SJCRH30 (cell line): ENCODE measurements around the gene VSIG4. TPM values are rescaled to one million over a fixed set of nuclear protein-coding genes. Genes with fewer than 3 reads are reported as not detected.

Experiments used
- DNase-seq, 2 experiments: peaks; one replicate each; pipeline ENCODE4 v3.0.0-alpha.2; 2015 to 2020
- H3K27ac ChIP-seq: fragments of 250-450 bp; sonication (Bioruptor Pico); 2 replicates; pipeline ENCODE4 v1.5.1; 2020; ENCODE audit warnings: mild to moderate bottlenecking, moderate library complexity
- H3K27me3 ChIP-seq: fragments of 250-450 bp; sonication (Bioruptor Pico); 2 replicates; pipeline ENCODE4 v1.5.1; 2020; ENCODE audit warnings: mild to moderate bottlenecking, moderate library complexity
- H3K36me3 ChIP-seq: fragments of 250-450 bp; sonication (Bioruptor Pico); 2 replicates; pipeline ENCODE4 v1.5.1; 2020; ENCODE audit warnings: mild to moderate bottlenecking, moderate library complexity
- H3K4me1 ChIP-seq: fragments of 250-450 bp; sonication (Bioruptor Pico); 2 replicates; pipeline ENCODE4 v1.5.1; 2020; ENCODE audit warnings: mild to moderate bottlenecking, moderate library complexity
- H3K4me3 ChIP-seq: fragments of 250-450 bp; sonication (Bioruptor Pico); 2 replicates; pipeline ENCODE4 v1.5.1; 2020; ENCODE audit warnings: mild to moderate bottlenecking, moderate library complexity
- H3K9me3 ChIP-seq: fragments of 250-450 bp; sonication (Bioruptor Pico); replicated peaks from 2 replicates; pipeline ENCODE4 v1.5.1; 2020; ENCODE audit warnings: mild to moderate bottlenecking, moderate library complexity
- total RNA-seq: library from RNA; depleted of rRNA; stranded (reverse); fragments of >200 nt; shearing (Covaris generic); gene quantifications from 2 replicates; pipeline ENCODE4 v1.2.3, GENCODE V29; 2014

Gene VSIG4
- total RNA-seq, 1 experiment from 2014 or later = not detected

DNA sequence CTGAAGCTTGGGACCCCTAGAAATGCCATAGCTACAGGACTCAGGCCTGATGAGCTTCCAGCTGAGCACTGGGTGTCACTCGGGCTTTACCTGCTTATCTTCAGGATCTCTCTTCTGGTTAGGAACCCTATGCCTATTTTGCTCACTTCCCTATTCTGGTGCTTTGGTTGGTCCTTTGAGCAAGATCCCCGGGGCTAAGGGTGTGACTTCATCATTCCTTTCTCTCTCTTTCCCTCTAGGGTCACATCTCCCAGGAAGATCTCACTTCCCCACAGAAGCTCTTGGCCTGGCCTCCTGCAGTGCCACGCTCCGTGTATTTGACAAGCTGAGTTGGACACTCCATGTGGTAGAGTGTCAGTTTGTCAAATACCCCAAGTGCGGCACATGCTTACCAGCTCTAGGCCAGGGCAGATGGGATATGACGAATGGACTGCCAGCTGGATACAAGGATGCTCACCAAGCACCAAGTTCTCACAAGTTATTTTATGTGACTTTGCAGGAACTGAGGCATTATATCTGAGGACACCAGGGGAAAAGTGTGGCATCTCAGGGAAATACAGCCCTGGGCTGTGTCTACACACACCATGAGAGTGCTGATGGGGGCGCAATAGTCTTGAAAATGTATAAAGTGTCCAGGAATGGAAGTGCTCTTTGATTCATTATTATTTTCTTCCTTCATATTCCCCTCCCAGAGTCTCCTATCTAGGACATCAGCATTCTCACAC lies 21.1 kb downstream of the VSIG4 start:
- Histone ChIP-seq H3K27me3 (no peaks in the 10 kb centered on the region), H3K9me3 (no peaks in the 10 kb centered on the region), H3K4me3 (no peak overlapping the region), H3K4me1 (no peaks in the 10 kb centered on the region), H3K27ac (no peak overlapping the region), H3K36me3 (no peaks in the 10 kb centered on the region)
- no peak for DNase-seq

DNA sequence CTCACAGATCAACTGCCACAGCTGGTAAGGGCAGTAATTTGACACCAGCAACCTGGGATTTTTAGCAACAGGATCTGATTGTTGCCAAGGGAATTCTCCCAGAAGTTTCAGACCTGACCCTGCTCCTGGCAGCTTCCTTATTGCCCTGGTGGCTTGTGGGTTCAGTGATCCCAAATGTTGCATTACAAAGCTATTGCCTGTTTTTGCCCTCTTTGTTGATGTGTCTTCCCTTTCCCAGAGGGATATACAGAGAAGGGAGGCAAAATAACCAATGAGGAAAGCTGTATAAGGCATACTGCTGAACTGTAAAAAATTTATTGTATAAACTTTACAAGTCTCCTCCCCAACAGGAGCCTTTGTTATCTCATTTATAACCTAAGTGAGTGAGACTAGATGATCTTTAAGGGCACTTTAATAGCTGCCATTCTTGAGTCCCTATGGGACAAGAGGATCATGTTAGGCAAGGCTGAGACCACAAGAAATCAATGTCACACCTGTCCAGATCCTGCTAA lies 22.2 kb downstream of the VSIG4 start:
- no peak for DNase-seq
- Histone ChIP-seq H3K4me3 (no peak overlapping the region), H3K27me3 (no peaks in the 10 kb centered on the region), H3K4me1 (no peaks in the 10 kb centered on the region), H3K36me3 (no peaks in the 10 kb centered on the region), H3K27ac (no peak overlapping the region), H3K9me3 (no peaks in the 10 kb centered on the region)

GRCh38 chrX:66016905-66017658 lies 22.8 kb downstream of the VSIG4 start:
- DNase-seq = no peak
- no peaks in the 10 kb centered on the region for H3K9me3 ChIP-seq
- no peaks in the 10 kb centered on the region for H3K36me3 ChIP-seq
- H3K4me1 ChIP-seq = no peaks in the 10 kb centered on the region
- H3K27ac ChIP-seq = no peak overlapping the region
- H3K27me3 ChIP-seq = no peaks in the 10 kb centered on the region
- H3K4me3 ChIP-seq = no peak overlapping the region

DNA sequence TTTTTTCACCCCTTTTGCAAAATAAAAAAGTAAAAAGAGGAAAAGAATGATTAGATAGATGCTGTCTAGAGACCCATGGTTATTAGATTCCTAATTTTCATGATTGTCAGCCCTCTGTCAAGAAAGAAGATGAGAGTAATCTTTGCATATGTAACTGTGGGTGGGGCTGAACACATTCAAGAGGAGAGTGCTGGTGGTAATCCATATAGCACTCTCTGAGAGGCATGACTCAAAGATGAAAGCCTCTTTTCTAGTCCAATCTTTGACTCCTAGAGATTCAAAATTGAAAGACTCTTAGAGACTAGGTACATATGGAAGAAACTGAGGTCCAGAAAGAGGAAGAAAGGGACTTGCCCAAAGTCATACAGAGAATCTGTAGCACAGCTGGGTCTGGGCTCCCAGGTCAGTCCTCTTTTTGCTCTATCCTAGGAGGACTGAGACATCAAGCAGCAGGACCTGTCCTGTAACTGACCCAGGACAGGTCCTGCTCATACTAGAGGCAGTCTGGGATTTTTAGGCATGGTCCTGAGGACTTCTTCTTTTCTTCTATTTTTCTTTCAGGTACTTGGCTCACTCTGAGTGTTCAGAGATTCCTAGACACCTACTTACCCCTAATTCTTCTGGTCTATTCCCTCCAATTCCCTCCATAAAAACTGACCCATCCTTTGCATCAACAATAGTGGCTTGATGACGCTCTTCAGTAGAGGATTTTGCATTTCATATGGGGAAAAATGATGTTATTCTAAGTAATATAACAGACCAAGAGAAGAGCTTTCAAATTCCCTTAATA lies 23.8 kb downstream of the VSIG4 start:
- H3K4me3 ChIP-seq = no peak overlapping the region
- no peaks in the 10 kb centered on the region for H3K27me3 ChIP-seq
- no peaks in the 10 kb centered on the region for H3K9me3 ChIP-seq
- no peaks in the 10 kb centered on the region for H3K36me3 ChIP-seq
- no peak for DNase-seq
- H3K4me1 ChIP-seq = no peaks in the 10 kb centered on the region
- no peak overlapping the region for H3K27ac ChIP-seq

DNA sequence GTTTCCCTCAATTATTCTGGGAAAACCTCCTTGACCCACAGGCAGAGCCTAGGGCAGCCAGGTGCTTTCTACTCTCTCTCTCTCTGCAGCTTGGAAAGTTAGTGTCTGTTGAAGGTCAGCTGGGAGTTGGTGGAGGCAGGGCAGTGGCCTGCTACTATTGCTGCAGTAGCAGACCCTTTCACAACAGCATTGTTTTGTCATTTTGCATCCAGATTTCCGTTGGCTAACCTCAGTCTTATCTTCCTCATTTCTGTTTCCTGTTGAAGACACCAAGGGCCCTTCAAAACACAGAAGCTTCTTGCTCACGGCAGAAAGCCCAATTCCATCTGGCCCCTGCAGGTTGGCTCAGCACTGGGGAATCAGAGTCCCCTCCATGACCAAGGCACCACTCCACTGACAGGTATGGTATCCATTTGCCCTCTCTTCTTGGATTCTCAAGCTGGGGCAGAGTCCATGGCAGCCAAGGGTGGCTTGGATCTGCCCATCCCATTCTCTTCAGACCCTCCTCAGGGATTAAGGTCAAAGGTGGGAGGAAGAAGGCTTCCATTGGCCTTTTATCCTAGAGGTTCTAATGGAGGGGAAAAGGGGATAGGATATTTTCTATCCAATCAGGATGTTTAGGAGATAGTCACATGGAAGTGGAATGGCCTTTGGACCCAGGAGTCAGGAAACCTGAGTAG lies 24.6 kb downstream of the VSIG4 start:
- no peak for DNase-seq

GRCh38 chrX:66014556-66014955 lies 25.3 kb downstream of the VSIG4 start:
- H3K9me3 ChIP-seq = no peaks in the 10 kb centered on the region
- H3K27me3 ChIP-seq = no peaks in the 10 kb centered on the region
- no peak overlapping the region for H3K27ac ChIP-seq
- no peaks in the 10 kb centered on the region for H3K4me1 ChIP-seq
- no peak overlapping the region for H3K4me3 ChIP-seq
- no peaks in the 10 kb centered on the region for H3K36me3 ChIP-seq
- DNase-seq = no peak

More for the DNA sequence above, 24.6 kb downstream of the VSIG4 start:
- Histone ChIP-seq H3K27me3 (no peaks in the 10 kb centered on the region), H3K4me3 (no peak overlapping the region), H3K27ac (no peak overlapping the region), H3K4me1 (no peaks in the 10 kb centered on the region), H3K9me3 (no peaks in the 10 kb centered on the region), H3K36me3 (no peaks in the 10 kb centered on the region)

DNA sequence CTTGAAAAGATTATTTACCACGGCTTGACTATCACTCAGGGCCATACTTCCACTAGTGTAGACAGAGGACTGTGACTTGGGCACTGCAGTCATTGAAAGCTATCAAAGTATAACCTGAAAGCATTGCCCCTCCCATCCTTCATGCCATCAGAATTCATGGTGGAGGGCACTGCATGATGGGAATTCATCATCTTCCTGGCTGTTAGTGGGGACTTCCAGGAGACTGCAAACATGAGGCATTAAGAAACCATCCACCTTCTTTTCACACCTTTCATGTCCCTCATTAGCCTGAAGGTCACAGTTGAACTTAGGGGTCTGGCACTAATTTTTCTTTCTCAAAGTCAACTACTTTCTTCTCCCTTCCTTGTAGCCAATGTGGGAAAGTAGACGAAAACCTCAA lies 25.8 kb downstream of the VSIG4 start:
- H3K27ac ChIP-seq = no peak overlapping the region
- H3K9me3 ChIP-seq = no peaks in the 10 kb centered on the region
- H3K36me3 ChIP-seq = no peaks in the 10 kb centered on the region
- no peaks in the 10 kb centered on the region for H3K4me1 ChIP-seq
- DNase-seq = no peak
- no peaks in the 10 kb centered on the region for H3K27me3 ChIP-seq
- H3K4me3 ChIP-seq = no peak overlapping the region

- H3K4me3 ChIP-seq = no peak overlapping the region
- DNase-seq = no peak
Measured at GRCh38 chrX:66013194-66013816, 26.6 kb downstream of the VSIG4 start.

GRCh38 chrX:66012094-66012534 lies 27.8 kb downstream of the VSIG4 start:
- H3K27ac ChIP-seq = no peak overlapping the region
- H3K36me3 ChIP-seq = no peaks in the 10 kb centered on the region
- H3K4me3 ChIP-seq = no peak overlapping the region
- no peaks in the 10 kb centered on the region for H3K4me1 ChIP-seq
- no peaks in the 10 kb centered on the region for H3K27me3 ChIP-seq
- H3K9me3 ChIP-seq = no peaks in the 10 kb centered on the region
- DNase-seq = no peak

More at GRCh38 chrX:66013194-66013816, 26.6 kb downstream of the VSIG4 start:
- no peaks in the 10 kb centered on the region for H3K27me3 ChIP-seq
- H3K27ac ChIP-seq = no peak overlapping the region
- no peaks in the 10 kb centered on the region for H3K36me3 ChIP-seq
- H3K4me1 ChIP-seq = no peaks in the 10 kb centered on the region
- no peaks in the 10 kb centered on the region for H3K9me3 ChIP-seq

GRCh38 chrX:66009231-66009845 lies 30.5 kb downstream of the VSIG4 start:
- H3K27ac ChIP-seq = no peak overlapping the region
- no peaks in the 10 kb centered on the region for H3K36me3 ChIP-seq
- no peaks in the 10 kb centered on the region for H3K9me3 ChIP-seq
- H3K4me1 ChIP-seq = no peaks in the 10 kb centered on the region
- H3K27me3 ChIP-seq = no peaks in the 10 kb centered on the region
- no peak for DNase-seq
- H3K4me3 ChIP-seq = no peak overlapping the region

GRCh38 chrX:66008328-66008970 lies 31.4 kb downstream of the VSIG4 start:
- Histone ChIP-seq H3K36me3 (no peaks in the 10 kb centered on the region), H3K27ac (no peak overlapping the region), H3K27me3 (no peaks in the 10 kb centered on the region), H3K4me1 (no peaks in the 10 kb centered on the region), H3K4me3 (no peak overlapping the region), H3K9me3 (no peaks in the 10 kb centered on the region)
- no peak for DNase-seq

DNA sequence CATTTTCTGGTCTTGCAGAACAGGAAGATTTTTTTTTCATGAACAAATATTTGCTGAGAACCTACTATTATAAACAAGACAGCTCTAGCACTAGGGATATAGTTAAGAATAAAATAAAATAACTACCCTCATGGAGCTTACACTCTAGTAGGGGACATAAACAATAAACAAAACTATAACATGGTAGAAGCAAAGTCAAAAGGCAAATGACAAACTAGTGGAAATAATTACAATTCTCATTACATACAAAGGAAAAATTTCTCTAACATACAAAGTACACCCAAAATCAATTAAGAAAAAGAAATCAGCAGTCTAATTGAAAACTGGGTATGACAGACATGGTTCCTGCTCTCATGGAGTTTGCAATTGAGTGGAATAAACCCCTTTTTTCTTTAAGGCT lies 32.0 kb downstream of the VSIG4 start:
- H3K9me3 ChIP-seq = no peaks in the 10 kb centered on the region
- H3K27me3 ChIP-seq = no peaks in the 10 kb centered on the region
- no peaks in the 10 kb centered on the region for H3K4me1 ChIP-seq
- no peaks in the 10 kb centered on the region for H3K36me3 ChIP-seq
- DNase-seq = no peak
- H3K4me3 ChIP-seq = no peak overlapping the region
- no peak overlapping the region for H3K27ac ChIP-seq

GRCh38 chrX:66005830-66006449 lies 33.9 kb downstream of the VSIG4 start:
- no peak overlapping the region for H3K27ac ChIP-seq
- no peaks in the 10 kb centered on the region for H3K27me3 ChIP-seq
- H3K9me3 ChIP-seq = no peaks in the 10 kb centered on the region
- no peaks in the 10 kb centered on the region for H3K4me1 ChIP-seq
- no peak overlapping the region for H3K4me3 ChIP-seq
- H3K36me3 ChIP-seq = no peaks in the 10 kb centered on the region
- no peak for DNase-seq
